Germinal center (tissue), 1 donor: Measurements from ENCODE around the gene PHKG1.
"Not testable (repeated sequence)": the region's sequence is repeated elsewhere in the genome, so short reads cannot be mapped to it uniquely, and the experiment has no call there.

Experiments used
- DNase-seq: peaks from one replicate; pipeline ENCODE4 v3.0.0; 2012; ENCODE audit warnings: mixed read lengths, low spot score

PHKG1 gene

GRCh38 chr7:56045758-56046157 is 47.0 kb downstream of the PHKG1 start:
- DNase-seq = not testable (repeated sequence)

- no peak for DNase-seq
These were observed 52.0 kb downstream of the PHKG1 start for GRCh38 chr7:56040730-56041129.

- peak; percentile 83 for DNase-seq
These were observed 58.9 kb downstream of the PHKG1 start for GRCh38 chr7:56033671-56034432.

- not testable (repeated sequence) for DNase-seq
These were observed 60.2 kb downstream of the PHKG1 start for GRCh38 chr7:56032578-56032977.

GRCh38 chr7:56031556-56031955 is 61.2 kb downstream of the PHKG1 start:
- not testable (repeated sequence) for DNase-seq

GRCh38 chr7:56030340-56030739 is 62.4 kb downstream of the PHKG1 start:
- DNase-seq = no peak
